SK-N-SH (cell line): ENCODE data around the gene SCAND1. TPM values are rescaled to one million over a fixed set of nuclear protein-coding genes. Genes with fewer than 3 reads are reported as not detected.

Source experiments
- CTCF ChIA-PET: fragments of 300-600, 350-600 bp; formaldehyde crosslinking; extraction: SDS; loops from one replicate; lab custom pipeline; 2021; lab: Yijun Ruan, JAX
- POLR2A ChIA-PET: fragments of 350-600 bp; sonication (Branson Sonifier 250); formaldehyde crosslinking; extraction: SDS; loops from one replicate; lab custom pipeline; 2020; ENCODE audit warnings: antibody characterized with exemption, inconsistent platforms; lab: Yijun Ruan, JAX
- DNase-seq: peaks from one replicate; pipeline ENCODE4 v3.0.0; 2012
- H2AFZ ChIP-seq: fragments of 200-600 bp; sonication (generic); 2 replicates; pipeline ENCODE4 v1.8.1; 2016; ENCODE audit warnings: antibody characterized with exemption, mild to moderate bottlenecking, low read depth
- H3F3A ChIP-seq: fragments of 200-600 bp; sonication (generic); replicated peaks from 2 replicates; pipeline ENCODE3; 2016; ENCODE audit warnings: antibody characterized with exemption, mild to moderate bottlenecking; ENCODE audit not compliant: insufficient read depth
- H3K27ac ChIP-seq, 2 experiments: fragments of 200-500 bp in 1 of 2; fragments of 200-600 bp in 1 of 2; sonication (Bioruptor generic) in 1 of 2; sonication (generic), shearing (Covaris generic) in 1 of 2; 2 replicates each; pipeline versions ENCODE4 v1.5.1 to v1.6.1; 2014 to 2016; ENCODE audit warnings: low read depth in 2 of 2, inconsistent platforms in 1 of 2, low read length in 1 of 2, mild to moderate bottlenecking in 1 of 2, mixed read lengths in 1 of 2
- H3K27me3 ChIP-seq: fragments of 200-600 bp; sonication (generic), shearing (Covaris generic); 2 replicates; pipeline ENCODE4 v1.6.1; 2016; ENCODE audit warnings: mixed run types; ENCODE audit not compliant: insufficient read depth
- H3K36me3 ChIP-seq, 2 experiments: fragments of 200-500 bp in 1 of 2; fragments of 200-600 bp in 1 of 2; sonication (Bioruptor generic) in 1 of 2; sonication (generic) in 1 of 2; replicated peaks in 1 of 2; 2 replicates each; pipeline versions ENCODE3 to v1.5.1; 2014 to 2016; ENCODE audit warnings: low read length in 1 of 2, mild to moderate bottlenecking in 1 of 2; ENCODE audit not compliant: insufficient read depth in 2 of 2, control insufficient read depth in 1 of 2
- H3K4me1 ChIP-seq, 2 experiments: fragments of 200-500 bp in 1 of 2; fragments of 200-600 bp in 1 of 2; sonication (Bioruptor generic) in 1 of 2; sonication (generic), shearing (Covaris generic) in 1 of 2; 2 replicates each; pipeline versions ENCODE4 v1.5.1 to v1.6.1; 2014 to 2016; ENCODE audit warnings: low read depth in 1 of 2, low read length in 1 of 2, mixed run types in 1 of 2; ENCODE audit not compliant: insufficient read depth in 2 of 2, control insufficient read depth in 1 of 2
- H3K4me2 ChIP-seq: fragments of 200-600 bp; sonication (generic), shearing (Covaris generic); 2 replicates; pipeline ENCODE4 v1.6.1; 2017; ENCODE audit warnings: mixed run types
- H3K4me3 ChIP-seq, 2 experiments: fragments of 200-500 bp in 1 of 2; fragments of 200-600 bp in 1 of 2; sonication (Bioruptor generic) in 1 of 2; sonication (generic), shearing (Covaris generic) in 1 of 2; 2 replicates each; pipeline versions ENCODE4 v1.5.1 to v1.8.1; 2014 to 2016; ENCODE audit warnings: low read depth in 2 of 2, inconsistent platforms in 1 of 2, low read length in 1 of 2, mild to moderate bottlenecking in 1 of 2, mixed read lengths in 1 of 2, moderate library complexity in 1 of 2
- H3K79me2 ChIP-seq: fragments of 200-600 bp; sonication (generic); 2 replicates; pipeline ENCODE4 v1.8.1; 2017; ENCODE audit warnings: mild to moderate bottlenecking; ENCODE audit not compliant: insufficient read depth
- H3K9ac ChIP-seq: fragments of 200-600 bp; sonication (generic); 2 replicates; pipeline ENCODE4 v1.6.1; 2017; ENCODE audit warnings: mixed run types
- H3K9me2 ChIP-seq: fragments of 200-600 bp; sonication (generic); 2 replicates; pipeline ENCODE4 v1.6.1; 2017; ENCODE audit warnings: mixed run types
- H3K9me3 ChIP-seq: fragments of 200-600 bp; sonication (generic); 2 replicates; pipeline ENCODE4 v1.6.1; 2017; ENCODE audit warnings: mixed run types, mild to moderate bottlenecking, moderate library complexity
- H4K20me1 ChIP-seq: fragments of 200-600 bp; sonication (generic); 2 replicates; pipeline ENCODE4 v1.6.1; 2017; ENCODE audit warnings: mild to moderate bottlenecking, mixed run types; ENCODE audit not compliant: insufficient read depth
- CHD2 ChIP-seq: fragments of 150-350 bp; IDR thresholded peaks from 2 replicates; pipeline ENCODE4 v1.6.1; 2018; ENCODE audit warnings: low read length; ENCODE audit not compliant: partially characterized antibody
- CTCF ChIP-seq: fragments of 200-600 bp; sonication (generic); IDR thresholded peaks from 2 replicates; pipeline ENCODE4 v1.6.1; 2017; ENCODE audit warnings: antibody characterized with exemption, mild to moderate bottlenecking, moderate library complexity
- ELF1 ChIP-seq: IDR thresholded peaks from 2 replicates; pipeline ENCODE4 v1.4.0; 2012
- EZH2phosphoT487 ChIP-seq: fragments of 200-600 bp; sonication (generic); IDR thresholded peaks from 2 replicates; pipeline ENCODE4 v1.6.1; 2017; ENCODE audit warnings: low read depth, mixed run types, mild to moderate bottlenecking, antibody characterized with exemption, moderate library complexity, borderline replicate concordance
- FOXJ3 ChIP-seq: sonication (generic); formaldehyde crosslinking; IDR thresholded peaks from 2 replicates; pipeline ENCODE4 v1.5.1; 2020; ENCODE audit warnings: mild to moderate bottlenecking, missing genetic modification reagents
- GABPA ChIP-seq: IDR thresholded peaks from 2 replicates; pipeline ENCODE4 v1.4.0; 2012; ENCODE audit warnings: low read depth, mild to moderate bottlenecking
- GATA2 ChIP-seq: sonication (generic); formaldehyde crosslinking; IDR thresholded peaks from 2 replicates; pipeline ENCODE4 v1.5.0; 2020; ENCODE audit warnings: mild to moderate bottlenecking, missing genetic modification reagents
- JUND ChIP-seq: IDR thresholded peaks from 2 replicates; pipeline ENCODE4 v1.4.0; 2012
- MEF2A ChIP-seq: IDR thresholded peaks from 2 replicates; pipeline ENCODE4 v1.4.0; 2012; ENCODE audit warnings: low read depth, borderline replicate concordance
- MXI1 ChIP-seq: IDR thresholded peaks from 2 replicates; pipeline ENCODE4 v1.6.1; 2012; ENCODE audit warnings: mild to moderate bottlenecking, low read depth, low read length, improper control_type of control experiment
- PBX3 ChIP-seq: IDR thresholded peaks from 2 replicates; pipeline ENCODE4; 2012
- RAD21 ChIP-seq: IDR thresholded peaks from 2 replicates; pipeline ENCODE4 v1.6.1; 2012; ENCODE audit warnings: mild to moderate bottlenecking, low read length
- REST ChIP-seq: IDR thresholded peaks from 2 replicates; pipeline ENCODE4 v1.6.1; 2012; ENCODE audit warnings: mild to moderate bottlenecking, low read depth, low read length, moderate library complexity
- RXRA ChIP-seq: IDR thresholded peaks from 2 replicates; pipeline ENCODE4 v1.4.0; 2012; ENCODE audit warnings: low read depth, mild to moderate bottlenecking, borderline replicate concordance
- SIN3A ChIP-seq: IDR thresholded peaks from 2 replicates; pipeline ENCODE4 v1.6.1; 2012; ENCODE audit warnings: low read depth, mild to moderate bottlenecking, low read length, moderate library complexity, borderline replicate concordance
- SMC3 ChIP-seq: IDR thresholded peaks from 2 replicates; pipeline ENCODE4 v1.6.1; 2012; ENCODE audit warnings: low read depth, low read length, improper control_type of control experiment
- TAF1 ChIP-seq: IDR thresholded peaks from 2 replicates; pipeline ENCODE4 v1.6.1; 2012; ENCODE audit warnings: low read depth, mild to moderate bottlenecking, low read length, moderate library complexity, borderline replicate concordance
- TCF12 ChIP-seq: IDR thresholded peaks from 2 replicates; pipeline ENCODE4 v1.4.0; 2012
- TEAD4 ChIP-seq: IDR thresholded peaks from 2 replicates; pipeline ENCODE4 v1.4.0; 2012; ENCODE audit warnings: mild to moderate bottlenecking, borderline replicate concordance; ENCODE audit not compliant: insufficient read depth
- YY1 ChIP-seq: IDR thresholded peaks from 2 replicates; pipeline ENCODE4 v1.4.0; 2012; ENCODE audit warnings: low read depth, mild to moderate bottlenecking
- WGBS: methylation state at CpG from one replicate; pipeline ENCODE4 v1.1.6; 2017; ENCODE audit warnings: low lambda C conversion rate; 5-methylcytosine and 5-hydroxymethylcytosine counted together
- polyA plus RNA-seq, 3 experiments: library from polyadenylated mRNA; depleted of rRNA; stranded (reverse); fragments of >200 nt; gene quantifications; 2 replicates each; pipeline ENCODE4 v1.2.3, GENCODE V29; 2012
- TF ChIP-seq, protein P1 (sequence below): IDR thresholded peaks from 2 replicates; pipeline ENCODE4 v1.4.0; 2012; ENCODE audit warnings: low read depth, borderline replicate concordance
- TF ChIP-seq, protein P2 (sequence below): IDR thresholded peaks from 2 replicates; pipeline ENCODE4 v1.4.0; 2012; ENCODE audit warnings: low read depth, borderline replicate concordance
- TF ChIP-seq, protein P3 (sequence below): IDR thresholded peaks from 2 replicates; pipeline ENCODE4 v1.4.0; 2012; ENCODE audit warnings: low read depth

SCAND1 gene
- 26.4 and 44.1 TPM in 2 replicates for polyA plus RNA-seq (2012; rRNA removed)
- polyA plus RNA-seq (2012; cell fraction: cytosol; rRNA removed): 19.1 and 35.3 TPM in 2 replicates
- polyA plus RNA-seq (2012; cell fraction: nucleus; rRNA removed): 32.6 and 83.8 TPM in 2 replicates

GRCh38 chr20:35954200-35954906, at the start of gene SCAND1:
SCAND1 (minus strand) TSS chr20:35954502; CDS start chr20:35954284, 218 bp downstream.
- peak within 1 kb of the TSS; percentile 83 for H3K4me2 ChIP-seq
- H3K9me3 ChIP-seq: no peaks in the 10 kb centered on the region
- peak within 1 kb of the TSS; percentile 93 to 96 for H3K27ac ChIP-seq
- 0% methylated on average over 9 of the region's 76 CpGs for WGBS
- H3K9me2 ChIP-seq: no peaks in the 10 kb centered on the region
- H2AFZ ChIP-seq: peak within 1 kb of the TSS; percentile 91
- ChIA-PET POLR2A (interaction anchor here (0.6 to 2.8 kb wide), 16 partner anchors 10 to 413 kb away, joined by 3 to 34 read pairs (median 4); partner anchors contain the start of genes ERGIC3 and RBM39), CTCF (interaction anchor here (0.6 to 4.4 kb wide), 44 partner anchors 8 to 519 kb away, joined by 3 to 40 read pairs (median 4); partner anchors contain the start of gene PHF20)
- peak; percentile 95 for DNase-seq
- peak within 1 kb of the TSS; percentile 88 for H3K4me3 ChIP-seq
- peaks cover 0 to 12% of the 10 kb centered on the region in 2 experiments for H3K36me3 ChIP-seq
- no peaks in the 10 kb centered on the region for H4K20me1 ChIP-seq
- no peaks in the 10 kb centered on the region for H3K27me3 ChIP-seq
- peaks cover 11 to 14% of the 10 kb centered on the region in 2 experiments; a peak in 2 of 4 replicates for H3K4me1 ChIP-seq
- H3K9ac ChIP-seq: peak within 1 kb of the TSS; percentile 95
- peaks cover 18% of the 10 kb centered on the region for H3F3A ChIP-seq
- peaks cover 40% of the 10 kb centered on the region for H3K79me2 ChIP-seq
- TF ChIP-seq, protein P1, sequence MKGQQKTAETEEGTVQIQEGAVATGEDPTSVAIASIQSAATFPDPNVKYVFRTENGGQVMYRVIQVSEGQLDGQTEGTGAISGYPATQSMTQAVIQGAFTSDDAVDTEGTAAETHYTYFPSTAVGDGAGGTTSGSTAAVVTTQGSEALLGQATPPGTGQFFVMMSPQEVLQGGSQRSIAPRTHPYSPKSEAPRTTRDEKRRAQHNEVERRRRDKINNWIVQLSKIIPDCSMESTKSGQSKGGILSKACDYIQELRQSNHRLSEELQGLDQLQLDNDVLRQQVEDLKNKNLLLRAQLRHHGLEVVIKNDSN: peak; percentile 38
- peak; percentile 34; the same call in 1 of the 2 replicates for TF ChIP-seq TCF12
- TF ChIP-seq YY1: peak; percentile 89; the same call in 1 of the 2 replicates
- TF ChIP-seq TAF1: peak; percentile 91
- TF ChIP-seq CTCF: peak; percentile 93
- TF ChIP-seq RAD21: peak; percentile 52
- TF ChIP-seq RXRA: no peak
- no peak for TF ChIP-seq TEAD4
- peak; percentile 38 for TF ChIP-seq SMC3
- TF ChIP-seq MXI1: peak; percentile 92
- TF ChIP-seq ELF1: peak; percentile 91
- TF ChIP-seq REST: peak; percentile 42
- TF ChIP-seq, protein P2, sequence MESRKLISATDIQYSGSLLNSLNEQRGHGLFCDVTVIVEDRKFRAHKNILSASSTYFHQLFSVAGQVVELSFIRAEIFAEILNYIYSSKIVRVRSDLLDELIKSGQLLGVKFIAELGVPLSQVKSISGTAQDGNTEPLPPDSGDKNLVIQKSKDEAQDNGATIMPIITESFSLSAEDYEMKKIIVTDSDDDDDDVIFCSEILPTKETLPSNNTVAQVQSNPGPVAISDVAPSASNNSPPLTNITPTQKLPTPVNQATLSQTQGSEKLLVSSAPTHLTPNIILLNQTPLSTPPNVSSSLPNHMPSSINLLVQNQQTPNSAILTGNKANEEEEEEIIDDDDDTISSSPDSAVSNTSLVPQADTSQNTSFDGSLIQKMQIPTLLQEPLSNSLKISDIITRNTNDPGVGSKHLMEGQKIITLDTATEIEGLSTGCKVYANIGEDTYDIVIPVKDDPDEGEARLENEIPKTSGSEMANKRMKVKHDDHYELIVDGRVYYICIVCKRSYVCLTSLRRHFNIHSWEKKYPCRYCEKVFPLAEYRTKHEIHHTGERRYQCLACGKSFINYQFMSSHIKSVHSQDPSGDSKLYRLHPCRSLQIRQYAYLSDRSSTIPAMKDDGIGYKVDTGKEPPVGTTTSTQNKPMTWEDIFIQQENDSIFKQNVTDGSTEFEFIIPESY: no peak
- TF ChIP-seq, protein P3, sequence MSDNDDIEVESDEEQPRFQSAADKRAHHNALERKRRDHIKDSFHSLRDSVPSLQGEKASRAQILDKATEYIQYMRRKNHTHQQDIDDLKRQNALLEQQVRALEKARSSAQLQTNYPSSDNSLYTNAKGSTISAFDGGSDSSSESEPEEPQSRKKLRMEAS: peak; percentile 98
- no peak for TF ChIP-seq JUND
- peak; percentile 94 for TF ChIP-seq CHD2
- TF ChIP-seq GABPA: peak; percentile 98
- TF ChIP-seq MEF2A: no peak
- TF ChIP-seq PBX3: 0 out of 2 replicates have a peak, but pooled peaks have one; percentile 8
- TF ChIP-seq FOXJ3 (CRISPR knock-in tag): no peak
- TF ChIP-seq SIN3A: peak; percentile 76
- no peak for TF ChIP-seq GATA2 (CRISPR knock-in tag)
- no peak for TF ChIP-seq EZH2phosphoT487
